ENCODE data around the gene CHODL.

CHODL gene

DNA sequence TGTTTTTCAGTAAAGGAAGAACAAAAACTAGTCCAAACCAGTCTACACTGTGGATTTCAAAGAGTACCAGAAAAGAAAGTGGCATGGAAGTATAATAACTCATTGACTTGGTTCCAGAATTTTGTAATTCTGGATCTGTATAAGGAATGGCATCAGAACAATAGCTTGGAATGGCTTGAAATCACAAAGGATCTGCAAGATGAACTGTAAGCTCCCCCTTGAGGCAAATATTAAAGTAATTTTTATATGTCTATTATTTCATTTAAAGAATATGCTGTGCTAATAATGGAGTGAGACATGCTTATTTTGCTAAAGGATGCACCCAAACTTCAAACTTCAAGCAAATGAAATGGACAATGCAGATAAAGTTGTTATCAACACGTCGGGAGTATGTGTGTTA lies 21.3 kb downstream of the CHODL start:
- TF ChIP-seq, protein P1, sequence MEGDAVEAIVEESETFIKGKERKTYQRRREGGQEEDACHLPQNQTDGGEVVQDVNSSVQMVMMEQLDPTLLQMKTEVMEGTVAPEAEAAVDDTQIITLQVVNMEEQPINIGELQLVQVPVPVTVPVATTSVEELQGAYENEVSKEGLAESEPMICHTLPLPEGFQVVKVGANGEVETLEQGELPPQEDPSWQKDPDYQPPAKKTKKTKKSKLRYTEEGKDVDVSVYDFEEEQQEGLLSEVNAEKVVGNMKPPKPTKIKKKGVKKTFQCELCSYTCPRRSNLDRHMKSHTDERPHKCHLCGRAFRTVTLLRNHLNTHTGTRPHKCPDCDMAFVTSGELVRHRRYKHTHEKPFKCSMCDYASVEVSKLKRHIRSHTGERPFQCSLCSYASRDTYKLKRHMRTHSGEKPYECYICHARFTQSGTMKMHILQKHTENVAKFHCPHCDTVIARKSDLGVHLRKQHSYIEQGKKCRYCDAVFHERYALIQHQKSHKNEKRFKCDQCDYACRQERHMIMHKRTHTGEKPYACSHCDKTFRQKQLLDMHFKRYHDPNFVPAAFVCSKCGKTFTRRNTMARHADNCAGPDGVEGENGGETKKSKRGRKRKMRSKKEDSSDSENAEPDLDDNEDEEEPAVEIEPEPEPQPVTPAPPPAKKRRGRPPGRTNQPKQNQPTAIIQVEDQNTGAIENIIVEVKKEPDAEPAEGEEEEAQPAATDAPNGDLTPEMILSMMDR (IDR thresholded peaks at IDR 0.05) = 0 out of 2 replicates have a peak, but pooled peaks have one; percentile 21

DNA sequence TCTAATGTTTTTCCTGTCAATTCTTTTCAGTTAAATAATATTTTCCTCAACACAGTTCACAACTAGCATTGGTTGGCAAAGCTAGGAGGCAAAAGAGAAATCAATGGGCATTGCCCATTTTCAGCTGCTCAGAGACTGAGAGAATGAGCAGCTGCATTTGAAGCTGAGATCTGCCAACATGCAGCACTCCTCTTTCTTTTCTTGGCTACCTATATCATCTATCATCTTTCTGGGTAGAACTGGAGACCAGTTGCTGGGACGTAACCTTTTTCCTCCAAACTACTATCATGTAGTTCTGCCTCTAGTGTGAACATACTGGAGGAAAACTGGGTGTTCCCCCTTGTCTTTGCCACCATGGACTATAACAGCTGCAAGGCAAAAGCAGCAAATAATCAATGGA lies 22.9 kb downstream of the CHODL start:
- TF ChIP-seq, protein P1 (IDR thresholded peaks at IDR 0.05) = no peak

DNA sequence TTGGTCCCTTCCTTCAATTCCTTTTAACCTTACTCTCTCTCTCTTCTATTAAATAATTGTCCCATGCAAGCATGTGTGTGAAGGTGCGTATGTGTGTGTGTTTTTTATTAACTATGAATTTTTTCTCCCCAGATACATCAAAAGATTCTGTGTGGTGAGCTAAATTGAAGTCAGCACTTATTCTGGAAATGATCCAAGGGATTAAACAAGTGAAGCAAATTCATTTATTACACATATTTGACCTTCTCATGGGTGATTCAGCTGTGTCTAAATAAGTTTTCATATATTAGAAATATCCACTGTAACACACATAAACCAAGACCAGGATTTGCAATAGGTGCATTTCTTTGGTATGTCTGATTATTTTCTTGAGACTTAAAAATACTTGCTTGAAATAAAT lies 24.3 kb downstream of the CHODL start:
- TF ChIP-seq, protein P1 (IDR thresholded peaks at IDR 0.05) = no peak

DNA sequence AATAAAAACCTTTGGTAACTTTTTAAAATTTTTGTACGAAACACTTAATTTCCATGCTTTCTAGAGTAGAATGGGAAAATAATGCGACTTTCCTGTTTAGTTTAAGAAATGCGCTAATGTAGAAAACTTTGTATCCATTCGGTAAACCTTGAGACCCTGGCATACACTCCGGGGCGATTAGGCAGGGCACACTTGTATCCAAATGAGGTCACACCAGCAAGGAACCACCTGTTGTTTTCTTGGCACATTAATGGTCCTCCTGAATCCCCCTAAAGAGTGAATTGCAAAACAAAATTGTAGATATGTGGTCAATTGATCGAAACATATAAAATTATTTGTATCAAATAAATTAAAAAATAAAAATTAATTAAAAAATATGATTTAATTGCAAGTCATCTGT lies 25.2 kb downstream of the CHODL start:
- TF ChIP-seq, protein P1 (IDR thresholded peaks at IDR 0.05) = no peak

DNA sequence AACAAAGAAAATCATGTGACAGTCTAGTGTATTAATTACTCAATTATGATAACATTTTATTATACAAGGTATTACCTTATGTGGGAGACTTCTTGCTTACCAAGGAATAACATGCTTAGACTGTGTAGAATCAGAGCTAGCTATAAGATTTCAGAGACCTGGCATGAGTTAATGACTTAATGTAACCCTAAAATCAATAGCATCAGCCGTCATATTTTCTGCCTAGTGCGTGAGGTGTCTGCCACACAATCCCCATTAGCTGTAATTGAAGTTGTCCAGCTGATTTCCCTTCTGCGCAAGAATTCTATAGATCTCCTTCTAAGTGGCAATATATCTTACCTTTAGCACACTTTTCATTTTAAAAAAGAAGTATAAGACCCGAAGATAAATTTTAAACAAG lies 28.8 kb downstream of the CHODL start:
- TF ChIP-seq, protein P1 (IDR thresholded peaks at IDR 0.05) = no peak

DNA sequence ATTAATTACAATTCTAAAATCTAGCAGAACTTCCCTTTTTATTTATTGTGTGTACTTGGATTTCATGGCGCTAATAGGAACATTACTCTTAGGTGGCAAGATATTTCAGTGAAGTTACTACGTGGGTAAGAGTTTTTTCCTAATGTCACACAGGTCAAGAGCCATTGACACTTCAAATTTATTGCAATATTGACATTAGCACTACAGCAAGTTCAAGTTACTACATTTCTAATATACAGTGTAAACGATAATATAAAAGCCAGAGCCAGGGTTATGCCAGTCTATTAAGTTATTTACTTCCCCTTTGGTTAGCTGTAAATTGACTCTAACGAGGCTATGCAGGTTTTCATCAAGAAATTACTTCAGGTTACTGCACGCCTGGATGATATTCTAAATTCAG lies 29.7 kb downstream of the CHODL start:
- TF ChIP-seq, protein P1 (IDR thresholded peaks at IDR 0.05) = no peak

DNA sequence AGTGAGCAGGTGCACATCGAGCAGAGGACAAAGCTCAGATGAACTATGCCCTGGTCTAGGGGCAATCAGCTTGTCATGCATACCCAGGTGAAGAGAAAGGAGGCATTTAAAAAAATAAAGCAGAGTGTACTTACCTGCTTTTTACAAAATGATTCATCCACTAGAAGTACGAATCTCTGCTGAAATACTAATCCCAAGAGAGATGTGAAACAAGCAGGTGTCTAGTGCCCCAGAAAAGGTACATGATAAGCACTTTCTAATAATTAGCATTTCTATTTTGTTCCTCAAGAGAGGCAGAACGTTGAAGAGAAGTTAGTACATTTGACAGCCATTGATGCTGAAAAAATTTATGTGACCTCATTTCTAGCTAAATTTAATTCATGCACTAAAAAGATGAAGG lies 31.1 kb downstream of the CHODL start:
- TF ChIP-seq, protein P1 (IDR thresholded peaks at IDR 0.05) = no peak

DNA sequence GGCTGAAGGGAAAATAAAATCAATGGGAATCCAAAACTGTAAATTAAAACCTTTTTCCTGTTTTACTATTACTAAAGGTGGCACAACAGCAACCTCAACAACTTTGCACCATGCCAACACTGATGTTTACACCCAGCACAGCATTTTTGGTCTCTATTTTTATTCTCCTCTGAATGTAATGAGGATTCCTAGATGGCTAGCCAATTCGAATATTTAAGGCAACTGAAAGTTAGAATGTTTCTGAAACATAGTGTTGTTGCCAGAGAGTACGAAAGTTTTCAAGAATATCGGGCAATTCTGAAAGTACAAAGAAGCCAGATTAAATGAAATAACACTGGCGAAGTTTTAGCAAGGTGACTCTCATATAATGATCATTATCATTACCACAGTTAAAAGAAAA lies 40.7 kb downstream of the CHODL start:
- TF ChIP-seq, protein P1 (IDR thresholded peaks at IDR 0.05) = no peak

All from LNCAP (cell line).